GM12873 (cell line): Measurements from ENCODE around the gene TM9SF1.

ENCODE experiments used
- CTCF ChIP-seq: IDR thresholded peaks from 2 replicates; pipeline ENCODE4 v1.5.1; 2012; ENCODE audit warnings: low read depth, mild to moderate bottlenecking, moderate library complexity, low read length, control low read depth; ENCODE audit not compliant: insufficient read depth; ENCODE audit errors: missing control alignments

Gene TM9SF1

GRCh38 chr14:24141097-24141880 is 54.0 kb downstream of the TM9SF1 start, which contains the start of gene EMC9:
EMC9 (minus strand) TSS chr14:24141591; CDS start chr14:24141304, 287 bp downstream.
- peak; percentile 44 for TF ChIP-seq CTCF

- TF ChIP-seq CTCF = peak; percentile 26
These were observed 55.8 kb downstream of the TM9SF1 start for GRCh38 chr14:24139272-24139934.
